Islet of Langerhans (tissue), 1 donor: Measurements from ENCODE around the gene AKAP6.
"Not testable (repeated sequence)": the region's sequence is repeated elsewhere in the genome, so short reads cannot be mapped to it uniquely, and the experiment has no call there.

ENCODE experiments used
- FAIRE-seq: peaks from one replicate; lab custom pipeline; 2011; peaks lifted over from hg19 to GRCh38; lab: Jason Lieb, UNC

Gene AKAP6

DNA sequence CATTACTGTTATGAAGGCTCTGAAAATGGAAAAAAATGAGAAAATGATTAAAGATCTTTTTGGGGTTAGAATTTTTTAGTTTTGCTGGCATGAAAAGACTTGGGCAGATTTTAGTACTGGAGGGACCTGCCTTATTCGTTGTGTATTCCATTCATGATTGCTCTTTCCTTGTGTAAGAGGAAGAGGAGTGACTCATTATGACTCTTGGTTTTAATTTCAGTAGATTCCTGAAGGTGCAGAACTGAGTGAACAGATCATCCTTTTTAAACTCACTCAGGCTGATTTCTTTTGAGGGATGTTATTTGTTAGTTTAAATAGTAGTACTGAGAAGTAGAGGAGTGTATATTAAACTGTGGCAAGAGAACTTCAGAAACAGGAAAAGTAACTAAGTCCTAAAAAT is 41.6 kb downstream of the AKAP6 start:
- no peak for FAIRE-seq

DNA sequence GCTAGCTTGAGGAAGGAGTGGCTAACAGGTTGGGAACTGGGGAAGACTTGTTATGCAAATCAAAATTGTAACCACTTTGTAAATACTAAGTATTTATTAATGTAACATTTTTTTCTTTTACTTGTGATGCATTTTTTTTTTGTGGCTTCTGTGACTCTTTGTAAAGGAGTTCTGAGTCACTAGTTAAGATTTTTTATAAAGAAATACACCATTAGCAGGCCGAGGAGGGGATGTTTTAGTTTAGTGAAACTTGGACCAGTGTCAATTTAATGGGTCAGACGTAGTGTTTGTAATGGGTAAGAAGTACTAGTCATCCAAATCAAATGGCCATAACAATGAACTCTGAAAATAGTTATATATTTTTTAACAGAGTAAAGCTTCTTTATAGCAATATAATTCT is 43.1 kb downstream of the AKAP6 start:
- peak; percentile 80 for FAIRE-seq

DNA sequence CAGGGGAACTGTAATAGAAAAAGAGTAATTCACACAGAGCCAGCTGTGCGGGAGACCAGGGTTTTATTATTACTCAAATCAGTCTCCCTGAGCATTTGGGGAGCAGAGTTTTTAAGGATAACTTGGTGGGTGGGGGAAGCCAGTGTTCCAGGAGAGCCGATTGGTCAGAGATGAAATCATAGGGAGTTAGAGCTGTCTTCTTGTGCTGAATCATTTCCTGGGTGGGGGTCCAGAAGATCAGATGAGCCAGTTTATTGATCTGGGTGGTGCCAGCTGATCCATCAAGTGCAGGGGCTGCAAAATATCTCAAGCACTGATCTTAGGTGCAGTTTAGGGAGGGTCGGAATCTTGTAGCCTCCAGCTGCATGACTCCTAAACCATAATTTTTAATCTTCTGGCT is 44.1 kb downstream of the AKAP6 start:
- not testable (repeated sequence) for FAIRE-seq

DNA sequence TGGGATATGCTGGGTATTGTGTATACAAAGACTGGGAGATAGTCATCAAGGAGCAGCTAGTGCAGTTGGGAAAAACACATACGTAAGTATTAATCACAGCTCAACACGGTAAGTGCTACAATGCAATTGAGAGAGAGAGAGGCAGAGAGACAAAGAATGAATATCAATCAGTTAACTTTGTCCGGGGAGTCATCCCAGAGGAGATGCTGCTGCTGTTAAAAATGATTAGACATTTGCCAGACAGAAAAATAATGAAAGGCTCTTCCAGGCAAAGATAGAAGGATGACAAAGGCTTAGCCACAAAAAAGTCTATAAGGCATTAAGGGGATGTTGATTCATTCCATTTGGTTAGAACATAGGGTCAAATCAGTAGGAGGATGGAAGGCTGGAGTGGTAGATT is 45.1 kb downstream of the AKAP6 start:
- FAIRE-seq = no peak

DNA sequence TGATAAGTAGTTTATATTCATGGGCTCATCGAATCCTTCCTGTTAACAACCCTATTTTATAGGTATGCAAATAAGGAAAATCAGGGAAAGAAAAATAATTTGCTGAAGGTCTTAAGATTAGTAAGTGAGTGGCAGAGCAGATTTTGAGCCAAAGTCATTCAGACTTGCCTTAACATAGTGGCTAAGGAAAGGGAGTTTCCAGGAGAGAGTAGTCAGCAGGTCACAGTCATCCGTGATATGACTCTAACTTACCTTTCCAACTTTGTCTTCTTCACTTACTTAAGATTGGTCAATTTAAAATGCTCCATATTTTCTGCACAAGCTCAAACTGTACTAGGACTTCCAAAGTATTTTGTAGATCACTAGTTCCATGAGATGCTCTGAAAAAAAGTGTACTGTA is 46.6 kb downstream of the AKAP6 start:
- FAIRE-seq = no peak

DNA sequence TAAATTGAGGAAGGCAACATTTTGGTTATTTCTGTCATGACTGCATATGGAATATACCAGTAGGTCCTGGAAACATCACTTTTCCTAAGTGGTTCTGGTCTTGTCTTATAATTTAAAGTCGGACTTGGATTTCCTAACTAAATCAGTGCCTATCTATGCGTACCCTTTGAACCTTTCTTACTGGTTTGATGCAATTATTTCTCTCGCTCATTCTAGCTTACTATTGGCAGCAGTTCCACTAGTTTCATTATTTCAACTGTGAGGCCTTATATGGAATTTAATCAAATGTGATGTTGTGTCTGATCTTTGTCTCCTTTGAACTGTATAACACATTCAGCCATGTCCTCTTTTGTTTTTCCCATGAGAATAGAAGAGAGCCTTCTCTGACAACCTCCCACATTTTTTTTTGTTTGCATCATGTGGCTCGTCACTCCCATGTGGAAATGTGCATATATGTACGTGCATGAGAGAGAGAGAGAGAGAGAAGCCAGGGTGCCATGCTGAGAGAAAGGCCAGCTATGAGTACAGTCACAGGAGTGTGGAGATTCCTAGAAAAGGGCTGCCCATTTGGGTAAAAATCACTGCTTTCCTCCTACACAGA is 48.0 kb downstream of the AKAP6 start:
- FAIRE-seq = no peak

DNA sequence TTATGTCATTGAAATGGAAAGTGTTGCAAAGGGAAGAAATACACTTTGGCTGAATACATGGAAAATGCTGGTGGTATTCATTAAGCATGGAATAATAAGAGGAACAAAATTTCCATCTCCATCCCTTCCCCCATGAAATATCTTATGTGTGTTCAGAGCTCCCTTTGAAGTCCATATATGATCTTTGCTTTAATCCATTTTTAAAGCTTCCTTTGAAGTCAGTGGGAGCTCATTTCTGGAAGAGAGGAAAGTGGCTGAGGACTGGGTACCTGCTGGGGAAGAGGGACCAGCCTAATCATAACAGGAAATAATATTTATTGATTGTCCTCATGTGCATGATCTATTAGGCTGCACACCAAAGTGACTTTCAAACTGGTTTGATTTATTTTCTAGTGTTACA is 49.2 kb downstream of the AKAP6 start:
- no peak for FAIRE-seq

DNA sequence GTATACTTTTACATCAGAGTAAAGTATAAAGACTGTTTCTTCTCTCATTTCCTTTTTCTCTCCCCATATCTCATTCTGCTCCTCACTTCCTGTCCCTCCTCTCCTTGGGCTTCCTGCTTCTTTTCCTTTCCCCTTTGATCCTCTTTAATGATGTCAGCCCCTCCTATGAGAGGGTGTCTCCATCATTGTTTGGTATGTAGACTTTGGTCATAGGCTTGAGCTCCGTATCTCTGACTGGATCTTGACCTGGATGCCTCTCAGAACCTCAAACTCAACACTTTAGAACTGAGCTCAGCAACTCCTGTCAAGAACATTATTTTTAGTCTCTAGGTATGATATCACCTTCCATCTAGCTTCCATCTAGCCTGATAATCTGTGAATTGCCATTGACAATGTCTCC is 50.3 kb downstream of the AKAP6 start:
- FAIRE-seq = no peak

DNA sequence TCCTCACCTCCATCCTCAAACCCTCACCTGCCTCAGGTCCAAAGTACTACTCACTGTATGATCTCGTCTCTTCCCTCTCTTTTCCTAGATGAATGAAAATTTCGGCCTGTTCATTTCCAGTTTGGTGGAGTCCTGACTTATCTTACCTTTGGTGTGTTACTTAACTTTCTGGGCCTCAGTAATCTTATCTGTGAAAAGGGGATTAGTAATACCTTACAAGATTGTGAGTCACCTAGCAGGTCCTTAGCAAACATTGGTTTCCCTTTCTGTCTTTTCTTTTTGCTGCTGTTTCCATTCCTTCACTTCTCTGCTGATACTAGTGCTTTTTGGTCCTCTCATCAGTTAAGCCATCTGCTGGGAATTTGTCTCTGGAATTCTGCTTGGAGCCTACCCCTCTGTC is 52.8 kb downstream of the AKAP6 start:
- FAIRE-seq = no peak

DNA sequence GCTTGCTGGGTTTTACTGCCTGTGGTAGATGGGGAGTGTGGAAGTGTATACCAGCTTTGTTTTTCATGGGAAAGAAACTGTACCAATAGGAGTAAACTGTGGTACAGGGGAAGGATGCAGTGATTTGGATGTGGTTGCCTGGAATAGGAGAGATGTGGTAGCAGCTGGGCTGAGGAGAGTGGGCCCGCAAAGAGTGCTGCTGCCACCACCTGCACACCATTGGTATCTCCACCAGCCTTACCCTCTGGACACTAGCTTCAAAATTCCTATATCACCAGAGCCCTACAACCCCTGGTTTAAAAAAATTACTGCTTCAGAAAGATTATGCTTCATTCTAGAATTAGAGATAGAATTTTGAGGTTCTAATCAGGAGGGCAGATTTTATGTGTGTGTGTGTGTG is 53.6 kb downstream of the AKAP6 start:
- no peak for FAIRE-seq

DNA sequence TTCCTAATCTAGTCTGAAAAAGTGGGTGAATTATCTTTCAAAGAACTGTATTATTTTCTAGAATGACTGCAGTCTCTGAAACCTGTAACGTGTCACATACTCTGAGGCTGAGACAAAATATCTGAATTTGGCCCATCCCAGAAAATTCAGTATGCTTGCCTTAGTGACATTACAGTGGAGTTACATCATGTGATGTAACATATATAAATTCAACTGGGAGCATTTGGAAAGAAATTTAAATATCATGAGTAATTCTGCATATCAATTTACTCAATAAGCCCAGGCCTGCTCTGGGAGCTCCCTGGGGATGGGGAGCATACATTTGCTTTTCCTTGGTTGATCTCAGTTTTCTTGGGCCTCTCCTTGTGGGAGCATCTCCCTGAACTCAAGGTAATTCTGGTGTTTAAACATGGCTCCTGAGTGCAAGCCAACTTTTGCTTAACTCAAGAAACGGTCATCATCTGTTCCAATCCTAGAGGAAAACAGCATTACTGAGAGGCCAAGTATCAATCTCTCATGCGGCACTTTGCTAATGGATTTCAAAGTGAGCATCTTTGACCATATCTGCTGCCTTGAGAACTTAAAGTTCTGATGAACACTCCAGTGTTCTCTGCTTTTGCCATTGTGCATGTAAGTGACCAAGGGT is 54.4 kb downstream of the AKAP6 start:
- no peak for FAIRE-seq

DNA sequence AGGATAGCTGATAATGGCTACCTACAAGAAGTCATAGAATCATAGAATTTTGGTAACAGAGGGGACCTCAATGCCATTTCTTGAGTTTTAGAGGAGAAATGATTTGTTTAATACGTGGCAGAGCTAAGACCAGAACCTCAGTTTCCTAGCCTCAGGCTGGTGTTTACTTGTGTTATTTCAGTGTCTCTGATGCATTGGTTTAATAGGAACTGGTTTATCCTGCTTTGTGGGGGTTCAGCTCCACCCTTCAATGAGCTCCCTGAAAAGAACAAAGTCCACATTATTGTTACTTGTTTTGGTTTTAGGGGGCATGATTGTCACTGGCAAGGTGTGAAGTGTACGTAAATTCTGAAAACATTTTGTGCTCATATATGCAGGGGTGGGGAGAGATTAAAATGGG is 55.4 kb downstream of the AKAP6 start:
- no peak for FAIRE-seq

DNA sequence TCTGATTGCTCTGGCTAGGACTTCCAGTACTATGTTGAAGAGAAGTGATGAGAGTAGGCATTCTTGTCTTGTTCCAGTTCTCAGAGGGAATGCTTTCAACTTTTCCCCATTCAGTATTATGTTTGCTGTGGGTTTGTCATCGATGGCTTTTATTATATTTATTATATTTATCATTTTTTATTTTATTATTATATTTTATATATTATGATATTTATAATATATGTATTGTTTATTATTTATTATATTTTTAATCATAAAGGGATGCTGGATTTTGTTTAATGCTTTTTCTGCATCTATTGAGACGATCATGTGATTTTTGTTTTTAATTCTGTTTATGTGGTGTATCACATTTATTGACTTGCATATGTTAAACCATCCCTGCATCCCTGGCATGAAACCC is 58.2 kb downstream of the AKAP6 start:
- FAIRE-seq = not testable (repeated sequence)

DNA sequence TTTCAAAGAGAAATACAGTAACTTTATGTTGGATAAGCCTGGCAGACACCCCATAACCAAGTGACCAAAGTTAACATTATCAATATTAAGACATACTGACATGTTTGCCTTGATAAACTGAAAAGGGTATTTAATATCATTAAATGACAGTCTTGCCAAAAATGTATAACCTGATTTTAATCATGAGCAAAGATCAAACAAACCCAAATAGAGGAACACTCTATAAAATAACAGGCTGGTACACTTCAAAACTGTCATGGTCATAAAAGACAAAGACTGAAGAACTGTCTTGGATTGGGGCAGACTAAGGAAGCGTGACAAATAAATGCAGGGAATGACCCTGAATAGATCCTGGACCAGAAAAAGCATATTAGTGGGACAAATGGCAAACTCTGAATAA is 64.0 kb downstream of the AKAP6 start:
- FAIRE-seq = no peak

DNA sequence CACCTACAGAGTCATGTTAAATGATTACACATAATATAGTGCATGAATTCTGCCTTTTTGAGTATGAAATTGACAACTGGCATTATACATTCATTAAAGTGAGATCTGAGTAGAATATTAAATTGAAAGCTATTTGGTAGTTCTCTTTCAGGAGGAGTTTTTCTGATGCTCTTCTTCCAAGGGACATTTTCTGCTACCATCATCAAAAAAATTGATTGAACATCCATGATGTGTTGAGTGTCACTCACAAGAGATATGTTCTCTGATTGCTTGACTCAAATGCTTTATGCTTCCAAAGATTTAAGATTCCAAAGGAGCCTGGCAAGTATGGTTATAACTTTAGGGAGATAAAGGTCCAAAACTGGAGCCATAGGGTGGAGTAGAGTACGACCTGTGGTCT is 64.9 kb downstream of the AKAP6 start:
- FAIRE-seq = no peak

DNA sequence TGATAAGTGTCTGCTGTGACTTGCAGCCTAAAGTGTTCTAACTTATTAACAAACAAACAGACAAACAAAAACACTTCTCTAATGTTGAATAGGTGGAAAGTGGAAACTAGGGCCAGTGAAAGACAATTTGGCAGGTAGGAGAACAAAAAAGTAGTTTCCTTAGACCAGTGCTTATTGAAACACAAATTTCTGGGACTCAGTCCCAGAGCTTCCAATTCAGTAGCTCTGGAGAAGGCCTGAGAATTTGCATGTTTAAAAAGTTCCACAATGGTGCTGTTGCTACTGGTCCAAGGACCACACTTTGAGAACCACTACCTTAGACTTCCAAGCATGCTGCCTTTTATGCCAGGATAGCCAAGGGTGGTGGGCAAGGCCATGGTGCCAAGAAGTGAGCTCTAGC is 67.8 kb downstream of the AKAP6 start:
- no peak for FAIRE-seq

DNA sequence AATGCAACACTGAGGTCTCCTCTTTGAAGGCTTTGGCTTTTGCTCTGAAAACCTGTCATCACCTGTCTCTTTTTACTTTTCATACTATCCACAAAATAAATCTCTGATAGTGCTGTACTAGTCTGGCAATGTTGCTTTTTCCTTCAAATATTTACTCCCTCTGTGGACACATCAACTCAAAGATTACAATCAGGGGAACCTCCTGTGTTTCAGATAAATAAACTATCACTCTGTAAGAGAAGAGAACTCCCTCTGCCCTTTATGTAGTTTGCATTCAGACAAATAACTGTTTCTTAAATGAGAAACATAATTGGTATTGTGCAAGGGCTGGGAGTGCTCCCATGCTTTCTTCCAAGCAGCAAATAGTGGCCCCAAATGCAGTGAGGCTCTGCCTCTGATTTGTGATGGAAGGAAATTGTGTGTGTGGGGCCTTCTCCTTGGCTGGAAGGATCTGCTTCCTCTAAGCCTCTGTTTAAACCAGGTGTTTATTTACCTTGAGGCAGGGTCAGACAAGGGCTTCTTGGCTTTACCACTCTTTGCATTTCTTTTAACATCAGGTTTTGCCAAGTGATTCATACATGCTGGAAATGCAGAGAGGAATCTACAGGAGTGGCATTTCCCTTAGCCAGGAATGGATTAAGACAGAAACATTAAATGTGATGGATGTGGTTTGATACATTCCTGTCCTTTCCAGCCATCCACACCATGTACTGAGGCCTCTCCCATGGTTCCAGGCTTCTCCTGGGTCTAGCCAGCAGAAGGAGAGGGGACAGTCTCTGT is 69.0 kb downstream of the AKAP6 start:
- no peak for FAIRE-seq

DNA sequence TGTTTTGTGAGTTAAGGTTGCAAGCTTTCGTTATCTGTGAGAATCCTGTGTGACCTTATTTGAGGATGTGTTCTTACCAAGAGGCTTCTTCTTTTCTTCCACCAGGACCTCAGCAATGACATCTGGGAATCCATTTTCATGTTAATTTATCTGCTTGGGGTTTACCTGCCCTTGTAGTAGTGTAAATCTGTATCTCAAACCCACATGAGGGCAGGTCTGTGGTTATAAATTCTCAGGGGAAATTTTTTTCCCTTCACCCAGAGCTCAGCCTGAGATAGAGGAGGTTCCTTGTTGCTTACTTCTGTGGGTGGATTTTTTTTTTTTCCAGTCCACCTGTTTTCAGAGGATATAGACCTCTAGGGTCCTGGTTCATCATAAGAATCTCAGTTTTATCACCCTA is 70.8 kb downstream of the AKAP6 start:
- no peak for FAIRE-seq

DNA sequence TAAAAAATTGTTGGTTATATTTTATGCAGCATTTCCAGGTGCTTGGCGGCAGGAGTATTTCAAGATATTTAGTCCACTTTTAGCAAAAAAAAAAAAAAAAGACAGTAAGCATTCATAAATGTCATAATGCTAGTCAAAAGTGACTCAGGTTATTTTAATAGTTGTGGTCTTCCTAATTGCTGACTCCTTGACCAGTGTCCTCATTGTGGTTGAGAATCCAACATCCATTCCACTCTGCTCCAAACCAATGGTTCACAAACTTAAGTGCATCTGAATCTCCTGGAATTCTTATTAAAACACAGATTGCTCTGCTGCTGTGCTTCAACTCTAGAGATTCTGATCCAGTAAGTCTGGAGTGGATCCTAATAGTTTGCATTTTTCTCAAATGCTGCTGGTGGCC is 71.4 kb downstream of the AKAP6 start:
- FAIRE-seq = no peak

DNA sequence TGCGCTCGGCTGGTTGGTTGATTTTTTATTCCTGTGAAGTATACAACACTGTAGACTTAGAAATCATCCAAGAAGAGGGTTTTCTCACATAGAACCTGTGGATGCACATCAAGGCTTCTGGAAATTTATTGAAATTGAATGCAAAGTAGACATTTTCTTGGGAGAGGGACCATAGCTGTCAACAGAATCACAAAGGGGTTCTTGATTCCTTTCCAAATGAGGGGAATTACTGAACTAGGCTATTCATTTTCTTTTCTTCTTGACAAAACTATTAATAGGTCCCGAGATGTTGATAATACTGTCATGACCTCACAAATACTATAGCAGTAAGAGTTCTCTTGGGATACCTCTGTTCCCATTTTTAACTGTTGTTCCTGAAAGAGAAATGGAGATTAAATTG is 73.9 kb downstream of the AKAP6 start:
- no peak for FAIRE-seq

DNA sequence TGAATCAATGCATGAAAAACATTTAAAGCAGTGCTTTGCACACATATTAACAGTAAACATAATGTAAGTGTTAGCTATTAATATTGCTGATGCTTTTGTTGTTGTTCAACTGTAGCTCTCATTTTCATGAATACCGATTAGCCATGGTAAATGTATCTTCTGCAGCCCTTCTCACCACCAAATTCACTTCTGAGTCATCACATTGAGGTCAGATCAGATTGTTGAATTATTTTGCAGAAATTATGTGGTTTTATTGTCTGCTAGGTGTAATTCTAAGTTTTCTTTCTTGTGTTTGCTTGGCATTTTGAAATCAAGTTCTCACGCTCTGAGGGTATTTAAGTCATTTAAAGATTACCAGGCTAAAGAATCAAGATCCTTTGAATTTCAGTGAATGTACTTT is 74.6 kb downstream of the AKAP6 start:
- FAIRE-seq = no peak

DNA sequence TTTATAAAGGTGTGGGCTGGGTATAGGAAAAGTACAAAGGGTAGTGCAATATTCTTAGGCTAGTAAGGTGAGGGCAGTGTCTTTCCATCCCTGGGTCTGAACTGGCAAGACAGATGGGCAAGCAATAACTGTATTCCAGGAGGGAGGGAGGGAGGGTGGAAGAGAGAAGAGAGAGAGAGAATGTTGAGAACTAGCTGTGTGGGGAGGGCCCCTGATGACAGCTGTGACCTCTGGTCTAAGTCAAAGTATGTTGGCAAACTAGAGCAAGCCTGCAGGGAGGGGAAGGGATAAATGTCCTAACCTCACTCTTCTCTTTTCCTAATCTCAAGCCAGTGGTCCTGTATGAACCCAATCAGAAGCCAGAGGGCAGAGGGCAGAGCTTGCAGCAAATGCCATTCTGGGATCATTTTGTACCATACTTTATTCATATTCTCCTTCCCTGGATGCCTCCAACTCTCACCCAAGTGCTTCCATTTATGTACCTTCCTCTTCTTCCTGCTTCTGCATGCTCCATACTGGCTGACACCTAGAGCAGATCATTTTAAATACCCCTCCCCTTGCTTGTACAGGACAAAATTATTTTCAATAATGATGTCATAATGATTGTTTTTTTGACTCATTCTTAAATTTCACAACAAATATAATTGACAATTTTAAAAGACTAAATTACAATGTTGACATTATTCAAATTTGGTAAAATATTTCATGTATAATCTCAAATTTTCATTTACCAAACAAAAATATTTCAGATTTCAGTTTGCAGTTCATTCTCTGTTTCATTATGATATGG is 75.9 kb downstream of the AKAP6 start:
- no peak for FAIRE-seq

DNA sequence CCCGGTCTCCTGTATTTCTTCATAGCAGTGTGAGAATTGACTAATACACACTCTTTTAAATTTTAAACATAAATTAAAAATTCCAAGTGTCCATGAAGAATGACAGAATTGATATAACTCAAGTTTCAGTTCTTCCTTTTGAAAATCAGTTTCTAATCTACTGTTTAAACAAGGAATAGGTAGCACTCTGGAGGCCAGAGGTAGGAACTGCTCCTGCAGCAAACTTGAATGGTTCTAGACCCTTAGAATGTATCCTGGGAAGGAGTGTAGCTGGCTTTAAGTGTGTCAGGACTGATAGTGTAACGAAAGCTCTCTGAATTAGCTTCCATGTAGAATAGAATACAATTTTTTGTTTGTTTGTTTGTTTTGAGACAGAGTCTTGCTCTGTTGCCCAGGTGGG is 76.8 kb downstream of the AKAP6 start:
- no peak for FAIRE-seq
